ENCODE measurements around the gene CRTC2.

GRCh38 chr1:153951801-153952200, 6.6 kb downstream of the CRTC2 start:
- TF ChIP-seq CTCF (IDR thresholded peaks at IDR 0.05; ENCODE audit: poor library complexity, severe bottlenecking) (no peak), EZH2 (IDR thresholded peaks at IDR 0.05; ENCODE audit: borderline replicate concordance, insufficient read depth, low read length, poor library complexity, severe bottlenecking) (no peak), POLR2AphosphoS5 (IDR thresholded peaks at IDR 0.05) (no peak), SMC3 (conservative IDR thresholded peaks at IDR 0.05; ENCODE audit: poor library complexity) (no peak), REST (IDR thresholded peaks at IDR 0.05; ENCODE audit: borderline replicate concordance) (no peak), TAF1 (IDR thresholded peaks at IDR 0.05; ENCODE audit: low read depth) (no peak), EP300 (conservative IDR thresholded peaks at IDR 0.05; ENCODE audit: poor library complexity, severe bottlenecking) (no peak)

All from neural cell (in vitro differentiated cells).